Esophagus squamous epithelium (tissue), 5 donors: ENCODE results near the gene MKRN3. TPM values are rescaled to one million over a fixed set of nuclear protein-coding genes. Genes with fewer than 3 reads are reported as not detected.

Experiments used
- DNase-seq: peaks from one replicate; lab custom pipeline; 2025; lab: John Stamatoyannopoulos, UW
- H3K27ac ChIP-seq, 4 donors: fragments of 200-600 bp; sonication (generic); one replicate each; pipeline ENCODE4 v1.5.1; 2016 to 2019; ENCODE audit warnings: mild to moderate bottlenecking in 1 of 4
- H3K27me3 ChIP-seq, 4 donors: fragments of 200-600 bp; sonication (generic); 1 replicate in 3 of 4; 2 replicates in 1 of 4; pipeline versions ENCODE4 v1.5.1 to v1.6.0; 2017 to 2021; ENCODE audit warnings: antibody characterized with exemption in 1 of 4
- H3K36me3 ChIP-seq, 3 donors: fragments of 200-600 bp; sonication (generic); one replicate each; pipeline ENCODE4 v1.5.1; 2016 to 2019
- H3K4me1 ChIP-seq, 3 donors: fragments of 200-600 bp; sonication (generic); one replicate each; pipeline ENCODE4 v1.5.1; 2017 to 2019
- H3K4me3 ChIP-seq, 4 donors: fragments of 200-600 bp; sonication (generic); 1 replicate in 3 of 4; 2 replicates in 1 of 4; pipeline ENCODE4 v1.5.1; 2016 to 2019; ENCODE audit warnings: mild to moderate bottlenecking in 2 of 4, moderate library complexity in 1 of 4
- H3K9me3 ChIP-seq, 3 donors: fragments of 200-600 bp; sonication (generic); one replicate each; pipeline ENCODE4 v1.5.1; 2016 to 2019
- CTCF ChIP-seq, 6 experiments: fragments of 450-650 bp in 4 of 6; fragments of 200-600 bp in 2 of 6; sonication (generic) in 2 of 6; IDR thresholded peaks; one replicate each; pipeline ENCODE4 v1.5.1; 2016 to 2019; ENCODE audit warnings: antibody characterized with exemption in 6 of 6, mild to moderate bottlenecking in 4 of 6, moderate library complexity in 4 of 6
- POLR2A ChIP-seq, 4 donors: fragments of 450-650 bp; IDR thresholded peaks; one replicate each; pipeline ENCODE4 v1.6.1; 2017; ENCODE audit warnings: antibody characterized with exemption in 4 of 4, mild to moderate bottlenecking in 4 of 4, moderate library complexity in 3 of 4
- WGBS, 2 donors: methylation state at CpG; one replicate each; pipeline ENCODE4 v1.1.5; 2018; 5-methylcytosine and 5-hydroxymethylcytosine counted together
- intact Hi-C: fragments of 100-400 bp; cut with DNase I; formaldehyde crosslinking; loops from one replicate; pipeline ENCODE4 v1.15.0; 2022
- small RNA-seq, 4 donors: library from RNA; depleted of rRNA; stranded (forward); fragments of <200 nt; gene quantifications; one replicate each; pipeline ENCODE3, GENCODE V24; 2016
- total RNA-seq, 4 donors: library from RNA; depleted of rRNA; stranded (reverse); fragments of >200 nt; gene quantifications; one replicate each; pipeline ENCODE4 v1.1.0, GENCODE V29; 2016
- donor health status: DM: yes; HTN: yes; CAD: no.

Gene MKRN3
- total RNA-seq, 4 donors from 2014 or later: 2.2 to 6.7 (median 4.1) TPM

DNA sequence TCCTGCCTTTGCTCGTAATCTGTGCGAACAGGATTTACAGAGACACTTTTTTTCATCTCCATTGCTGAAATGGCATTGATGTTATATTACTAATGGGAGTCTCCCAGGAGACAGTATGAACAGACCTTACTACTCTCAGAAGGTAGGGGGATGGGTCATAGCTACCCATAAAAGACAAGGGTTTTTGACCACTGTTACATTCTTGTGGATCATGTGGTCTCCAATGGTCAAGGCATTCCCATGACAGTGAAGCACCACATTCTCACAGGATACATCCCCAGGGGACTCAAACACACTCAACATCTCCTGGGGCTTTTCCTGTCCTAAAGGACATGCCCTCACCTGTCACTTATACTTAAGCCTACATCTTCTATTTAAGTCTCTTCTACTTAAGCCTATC lies 40.8 kb downstream of the MKRN3 start:
- Histone ChIP-seq H3K4me1 (no peaks in the 10 kb centered on the region), H3K4me3 (no peak overlapping the region), H3K27me3 (no peaks in the 10 kb centered on the region), H3K36me3 (no peaks in the 10 kb centered on the region), H3K27ac (no peak overlapping the region), H3K9me3 (no peaks in the 10 kb centered on the region)
- 81 to 90% methylated on average over 2 of the region's 2 CpGs for WGBS, 2 donors
- no peak for TF ChIP-seq CTCF (IDR thresholded peaks at IDR 0.05)
- TF ChIP-seq POLR2A (IDR thresholded peaks at IDR 0.05): no peak
- DNase-seq: no peak
- intact Hi-C loops: no loop called here

GRCh38 chr15:23616536-23616935 lies 51.1 kb downstream of the MKRN3 start:
- DNase-seq: no peak
- 55 to 57% methylated on average over 10 of the region's 10 CpGs for WGBS, 2 donors
- no peak overlapping the region for H3K27ac ChIP-seq
- intact Hi-C loops: no loop called here
- H3K9me3 ChIP-seq: peaks cover 0 to 3% (median 0%) of the 10 kb centered on the region in 3 donors
- TF ChIP-seq CTCF (IDR thresholded peaks at IDR 0.05) (no peak), POLR2A (IDR thresholded peaks at IDR 0.05) (no peak)
- H3K36me3 ChIP-seq: no peaks in the 10 kb centered on the region
- no peaks in the 10 kb centered on the region for H3K4me1 ChIP-seq
- H3K4me3 ChIP-seq: no peak overlapping the region
- no peaks in the 10 kb centered on the region for H3K27me3 ChIP-seq

Small RNA genes lying within 50 kb of the gene (small RNA-seq; reads per million reads assigned to genes)
- gene MIR4508: 0 reads per million in 4 donors

Other genes with a start within 250 kb of the MKRN3 start
- not detected for gene GOLGA6L26, start 231.5 kb upstream of the MKRN3 start, total RNA-seq
- under 1 TPM in 1 of 4 donors, not detected in 3; 0.19 TPM for gene GOLGA8S, start 210.9 kb upstream of the MKRN3 start, total RNA-seq
- gene GOLGA6L2, start 118.4 kb upstream of the MKRN3 start, total RNA-seq: not detected
- gene MAGEL2, start 82.2 kb downstream of the MKRN3 start, total RNA-seq: under 1 TPM in 3 of 4 donors, not detected in 1; 0.04 to 0.19 (median 0.06) TPM
- 10 to 100 TPM; 10.5 to 41.0 (median 32.3) TPM for gene NDN, start 121.6 kb downstream of the MKRN3 start, total RNA-seq